Karpas-422 (cell line): Measurements from ENCODE around the gene UTF1. TPM values are rescaled to one million over a fixed set of nuclear protein-coding genes. Genes with fewer than 3 reads are reported as not detected.

Experiments used
- DNase-seq: peaks from one replicate; pipeline ENCODE4 v3.0.0-alpha.2; 2015
- H2AFZ ChIP-seq: fragments of 200-600 bp; sonication (generic); 2 replicates; pipeline ENCODE4 v1.6.1; 2014; ENCODE audit warnings: antibody characterized with exemption, low read length, mixed read lengths
- H3K27ac ChIP-seq: fragments of 200-600 bp; sonication (generic); 2 replicates; pipeline ENCODE4 v1.5.1; 2014; ENCODE audit warnings: mild to moderate bottlenecking, low read length, moderate library complexity
- H3K27me3 ChIP-seq: fragments of 200-600 bp; sonication (generic); 2 replicates; pipeline ENCODE4 v1.6.1; 2014; ENCODE audit warnings: low read length, mixed read lengths
- H3K36me3 ChIP-seq: fragments of 200-600 bp; sonication (generic); 2 replicates; pipeline ENCODE4 v1.6.1; 2014; ENCODE audit warnings: low read length, mixed read lengths; ENCODE audit not compliant: insufficient read depth
- H3K4me1 ChIP-seq: fragments of 200-600 bp; sonication (generic); 2 replicates; pipeline ENCODE4 v1.6.1; 2014; ENCODE audit warnings: mild to moderate bottlenecking, low read length, mixed read lengths
- H3K4me2 ChIP-seq: fragments of 200-600 bp; sonication (generic); 2 replicates; pipeline ENCODE4 v1.6.1; 2014; ENCODE audit warnings: low read length, low read depth, mild to moderate bottlenecking; ENCODE audit not compliant: poor library complexity, severe bottlenecking
- H3K4me3 ChIP-seq: fragments of 200-600 bp; sonication (generic); 2 replicates; pipeline ENCODE4 v1.5.1; 2014; ENCODE audit warnings: mild to moderate bottlenecking, antibody characterized with exemption, low read length, mixed read lengths
- H3K79me2 ChIP-seq: fragments of 200-600 bp; sonication (generic); 2 replicates; pipeline ENCODE4 v1.6.1; 2014; ENCODE audit warnings: mild to moderate bottlenecking, low read length, mixed read lengths
- H3K9ac ChIP-seq: fragments of 200-600 bp; sonication (generic); 2 replicates; pipeline ENCODE4 v1.6.0; 2014; ENCODE audit warnings: low read length
- H3K9me2 ChIP-seq: fragments of 200-600 bp; sonication (generic), shearing (Covaris generic); replicated peaks from 2 replicates; pipeline ENCODE4 v1.6.0; 2014; ENCODE audit warnings: mild to moderate bottlenecking, low read length, moderate library complexity; ENCODE audit not compliant: insufficient read depth
- H3K9me3 ChIP-seq: fragments of 300-700, 200-600 bp; sonication (generic); 2 replicates; pipeline ENCODE4 v1.6.1; 2014; ENCODE audit warnings: low read length, mixed read lengths
- H4K20me1 ChIP-seq: fragments of 200-600 bp; sonication (generic); 2 replicates; pipeline ENCODE4 v1.6.1; 2014; ENCODE audit warnings: mild to moderate bottlenecking, antibody characterized with exemption, low read length, low read depth; ENCODE audit not compliant: insufficient read depth
- total RNA-seq: library from RNA; depleted of rRNA; stranded (reverse); fragments of >200 nt; shearing (Covaris generic); gene quantifications from 2 replicates; pipeline ENCODE4 v1.2.3, GENCODE V29; 2014; ENCODE audit warnings: low replicate concordance

The UTF1 gene
- total RNA-seq, 1 experiment from 2014 or later = not detected

DNA sequence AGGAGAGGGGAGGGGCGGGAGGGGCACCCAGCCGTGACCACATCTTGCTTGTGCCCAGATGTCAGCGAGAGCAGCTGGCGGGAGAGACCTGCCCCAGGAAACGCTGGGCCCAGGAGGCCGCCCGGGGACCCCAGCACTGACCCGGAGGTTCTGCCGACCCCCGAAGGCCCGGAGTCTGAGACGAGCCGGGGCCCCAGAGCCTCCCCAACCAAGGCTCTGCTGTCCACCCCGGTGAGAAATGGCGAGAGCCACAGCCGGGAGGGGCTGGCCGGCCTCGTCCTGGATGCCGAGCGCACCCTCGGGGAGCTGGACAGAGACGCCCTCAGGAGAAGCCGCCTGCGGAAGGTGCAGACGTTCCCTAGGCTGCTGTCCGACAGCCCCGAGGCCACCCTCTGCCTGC is 44.1 kb upstream of the UTF1 start:
- Histone ChIP-seq H3K9ac (no peak overlapping the region), H3K4me3 (no peak overlapping the region), H3K9me3 (no peaks in the 10 kb centered on the region), H4K20me1 (no peaks in the 10 kb centered on the region), H3K4me2 (no peak overlapping the region), H3K4me1 (no peaks in the 10 kb centered on the region), H3K36me3 (no peaks in the 10 kb centered on the region), H3K27me3 (no peaks in the 10 kb centered on the region), H3K27ac (no peak overlapping the region), H3K9me2 (no peaks in the 10 kb centered on the region), H2AFZ (no peak overlapping the region), H3K79me2 (no peaks in the 10 kb centered on the region)
- no peak for DNase-seq

DNA sequence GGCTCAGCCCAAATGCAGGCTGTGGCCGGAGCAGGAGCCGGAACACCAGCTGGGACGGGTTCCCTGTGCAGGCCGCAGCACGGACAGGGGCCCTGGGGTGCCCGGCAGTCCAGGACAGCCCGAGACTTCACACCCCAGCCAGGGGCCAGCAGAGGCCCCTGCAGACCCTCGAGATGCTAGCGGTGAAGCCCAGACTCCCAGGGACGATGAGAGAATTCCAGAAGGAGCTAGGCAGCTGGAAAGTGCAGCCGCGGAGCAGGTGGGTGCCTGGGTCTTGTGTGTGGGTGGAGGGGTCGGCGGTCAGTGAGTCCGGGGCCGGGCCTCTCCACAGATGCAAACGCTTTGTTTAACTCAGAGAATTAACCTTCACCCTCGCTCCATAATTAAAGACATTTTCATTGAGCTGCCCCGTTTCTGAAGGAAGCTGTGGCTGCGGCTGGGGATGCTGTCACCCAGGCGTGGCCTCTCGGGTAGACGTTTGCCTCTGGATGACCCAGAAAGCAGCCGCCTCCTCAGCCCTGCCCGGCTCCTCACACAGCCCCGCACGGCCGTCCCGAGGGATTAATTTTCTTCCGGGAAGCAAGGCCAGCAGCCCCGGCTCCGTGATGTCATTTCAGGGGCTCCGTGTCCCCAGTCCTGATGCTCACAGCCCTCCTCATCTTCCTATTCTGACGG is 43.5 kb upstream of the UTF1 start:
- H3K27ac ChIP-seq = no peak overlapping the region
- no peaks in the 10 kb centered on the region for H3K4me1 ChIP-seq
- no peaks in the 10 kb centered on the region for H3K27me3 ChIP-seq
- H3K9ac ChIP-seq = no peak overlapping the region
- H3K9me2 ChIP-seq = no peaks in the 10 kb centered on the region
- no peak overlapping the region for H2AFZ ChIP-seq
- H3K4me3 ChIP-seq = no peak overlapping the region
- no peak overlapping the region for H3K4me2 ChIP-seq
- H3K79me2 ChIP-seq = no peaks in the 10 kb centered on the region
- H3K9me3 ChIP-seq = no peaks in the 10 kb centered on the region
- H4K20me1 ChIP-seq = no peaks in the 10 kb centered on the region
- H3K36me3 ChIP-seq = no peaks in the 10 kb centered on the region
- DNase-seq = no peak

DNA sequence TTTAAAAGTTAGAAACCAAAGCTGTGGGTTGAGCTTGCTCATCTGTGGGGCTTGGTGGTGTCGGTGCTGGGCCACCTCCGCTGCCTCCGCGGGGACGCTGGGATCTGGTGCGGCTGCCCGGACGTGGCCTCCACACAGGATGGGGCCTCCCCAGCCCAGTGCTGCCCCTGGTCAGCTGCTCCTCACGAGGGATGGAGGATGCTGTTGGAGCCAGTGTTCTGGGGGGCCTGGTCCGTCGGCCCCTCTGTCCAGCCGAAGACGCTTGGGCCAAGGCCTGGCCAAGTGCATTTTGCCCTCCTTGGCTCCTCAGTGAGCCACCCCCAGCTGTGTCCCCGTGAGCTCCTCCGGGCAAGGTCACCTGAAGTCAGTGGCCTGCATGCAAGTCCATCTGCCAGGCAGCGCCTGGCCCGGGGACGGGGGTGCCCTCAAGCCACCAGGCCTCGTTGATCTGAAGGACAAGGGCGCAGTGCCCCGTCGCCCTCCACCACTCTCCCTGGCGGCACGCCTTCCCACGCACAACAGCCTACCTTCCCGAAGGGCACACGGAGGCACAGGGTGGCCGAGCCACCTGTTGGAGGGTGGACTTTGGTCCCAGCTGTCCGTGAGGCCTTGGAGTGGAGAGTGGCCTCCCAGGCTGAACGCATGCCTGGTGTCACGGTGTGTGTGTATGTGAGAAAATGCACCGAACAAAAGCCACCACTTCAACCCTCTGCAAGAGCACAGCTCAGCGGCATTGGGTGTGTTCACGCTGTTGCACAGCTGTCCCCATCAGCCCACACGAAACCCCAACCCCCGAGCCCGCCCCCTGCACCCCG is 42.7 kb upstream of the UTF1 start:
- Histone ChIP-seq H4K20me1 (no peaks in the 10 kb centered on the region), H3K9me2 (no peaks in the 10 kb centered on the region), H3K27ac (no peak overlapping the region), H3K36me3 (no peaks in the 10 kb centered on the region), H3K9ac (no peak overlapping the region), H3K4me2 (no peak overlapping the region), H2AFZ (no peak overlapping the region), H3K4me3 (no peak overlapping the region), H3K9me3 (no peaks in the 10 kb centered on the region), H3K79me2 (no peaks in the 10 kb centered on the region), H3K27me3 (no peaks in the 10 kb centered on the region), H3K4me1 (no peaks in the 10 kb centered on the region)
- no peak for DNase-seq

DNA sequence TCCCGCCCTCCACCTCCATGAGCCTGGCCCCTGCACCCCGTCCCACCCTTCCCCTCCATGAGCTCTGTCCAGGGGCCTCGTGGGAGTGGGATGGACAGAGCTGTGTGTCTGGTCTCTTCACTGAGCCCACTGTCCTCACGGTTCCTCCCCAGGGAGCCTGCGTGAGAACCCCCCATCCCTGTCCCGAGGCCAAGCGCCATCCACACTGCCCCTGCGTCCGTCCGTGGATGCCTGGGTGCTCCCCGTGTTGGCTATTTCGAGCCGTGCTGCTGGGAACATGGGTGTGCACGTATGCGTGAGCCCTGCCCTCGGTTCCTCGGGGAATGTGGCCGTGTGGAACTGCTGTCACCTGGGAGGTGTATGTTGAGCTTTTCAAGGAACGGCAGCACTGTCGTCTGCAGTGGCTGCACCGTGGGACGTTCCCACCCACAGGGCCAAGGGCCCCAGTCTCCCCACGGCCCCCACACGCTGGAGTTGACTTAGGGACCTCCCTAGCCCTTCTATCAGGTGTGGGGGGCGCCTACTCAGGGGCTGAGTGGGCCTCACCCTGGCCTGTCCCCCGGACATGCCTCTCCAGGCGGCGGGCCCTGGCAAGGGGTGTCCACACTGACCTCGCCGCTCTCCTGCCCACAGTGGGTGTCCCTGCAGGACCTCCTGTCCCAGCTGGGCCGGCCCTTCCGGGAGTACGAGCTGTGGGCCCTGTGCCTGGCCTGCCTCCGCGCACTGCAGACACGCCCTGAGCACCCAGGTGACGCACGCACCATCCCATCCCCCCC is 41.9 kb upstream of the UTF1 start:
- no peaks in the 10 kb centered on the region for H4K20me1 ChIP-seq
- no peaks in the 10 kb centered on the region for H3K79me2 ChIP-seq
- H3K27me3 ChIP-seq = no peaks in the 10 kb centered on the region
- no peaks in the 10 kb centered on the region for H3K4me1 ChIP-seq
- H3K9ac ChIP-seq = no peak overlapping the region
- no peak overlapping the region for H3K4me2 ChIP-seq
- H3K27ac ChIP-seq = no peak overlapping the region
- no peaks in the 10 kb centered on the region for H3K36me3 ChIP-seq
- DNase-seq = no peak
- no peaks in the 10 kb centered on the region for H3K9me3 ChIP-seq
- no peak overlapping the region for H2AFZ ChIP-seq
- no peaks in the 10 kb centered on the region for H3K9me2 ChIP-seq
- no peak overlapping the region for H3K4me3 ChIP-seq

DNA sequence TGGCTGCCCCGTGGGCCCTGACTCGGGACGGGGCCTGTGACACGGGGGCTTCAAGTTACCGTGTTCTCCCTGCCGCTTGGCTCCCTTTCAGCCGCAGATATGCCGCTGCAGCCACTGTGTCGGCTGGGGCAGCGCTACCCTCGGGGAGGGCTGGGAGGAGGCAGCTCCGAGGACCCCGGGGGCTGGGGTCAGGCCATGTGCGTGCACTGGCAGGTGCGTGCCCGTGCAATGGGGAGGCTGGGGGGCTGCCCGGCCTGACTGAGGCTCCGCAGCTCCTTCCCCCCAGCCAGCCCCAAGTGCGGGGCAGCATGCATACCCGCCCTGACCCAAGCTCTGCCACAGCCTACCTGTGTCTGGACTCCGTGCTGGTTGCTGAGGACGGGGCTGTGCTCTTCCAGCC is 40.8 kb upstream of the UTF1 start:
- H3K9me3 ChIP-seq = no peaks in the 10 kb centered on the region
- H4K20me1 ChIP-seq = no peaks in the 10 kb centered on the region
- H3K4me1 ChIP-seq = no peaks in the 10 kb centered on the region
- no peaks in the 10 kb centered on the region for H3K79me2 ChIP-seq
- DNase-seq = no peak
- H3K4me2 ChIP-seq = no peak overlapping the region
- no peak overlapping the region for H3K27ac ChIP-seq
- H3K36me3 ChIP-seq = no peaks in the 10 kb centered on the region
- no peaks in the 10 kb centered on the region for H3K9me2 ChIP-seq
- no peak overlapping the region for H2AFZ ChIP-seq
- H3K9ac ChIP-seq = no peak overlapping the region
- H3K4me3 ChIP-seq = no peak overlapping the region
- H3K27me3 ChIP-seq = no peaks in the 10 kb centered on the region

DNA sequence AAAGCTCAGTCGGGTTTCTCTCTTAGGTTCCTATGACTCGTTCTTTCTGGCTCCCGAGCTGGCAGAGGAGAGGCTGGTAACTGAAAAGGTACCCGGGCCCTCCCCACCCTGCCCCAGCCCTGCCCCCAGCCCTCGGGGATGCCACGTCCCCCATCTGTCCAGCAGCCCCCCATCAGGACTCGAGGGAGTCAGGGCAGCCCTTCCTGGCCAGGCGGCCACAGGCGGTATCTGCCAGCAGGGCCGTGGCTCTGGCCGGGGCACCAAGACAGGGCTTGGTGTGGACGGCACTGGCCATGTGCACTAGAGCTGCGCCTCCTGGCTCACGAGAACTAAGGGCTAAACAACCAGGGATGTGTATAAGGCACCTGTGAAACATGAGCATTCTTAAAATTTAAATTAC is 40.3 kb upstream of the UTF1 start:
- Histone ChIP-seq H3K4me3 (no peak overlapping the region), H4K20me1 (no peaks in the 10 kb centered on the region), H3K9me3 (no peaks in the 10 kb centered on the region), H3K9ac (no peak overlapping the region), H3K36me3 (no peaks in the 10 kb centered on the region), H3K9me2 (no peaks in the 10 kb centered on the region), H3K4me2 (no peak overlapping the region), H3K79me2 (no peaks in the 10 kb centered on the region), H2AFZ (no peak overlapping the region), H3K4me1 (no peaks in the 10 kb centered on the region), H3K27ac (no peak overlapping the region), H3K27me3 (no peaks in the 10 kb centered on the region)
- no peak for DNase-seq

DNA sequence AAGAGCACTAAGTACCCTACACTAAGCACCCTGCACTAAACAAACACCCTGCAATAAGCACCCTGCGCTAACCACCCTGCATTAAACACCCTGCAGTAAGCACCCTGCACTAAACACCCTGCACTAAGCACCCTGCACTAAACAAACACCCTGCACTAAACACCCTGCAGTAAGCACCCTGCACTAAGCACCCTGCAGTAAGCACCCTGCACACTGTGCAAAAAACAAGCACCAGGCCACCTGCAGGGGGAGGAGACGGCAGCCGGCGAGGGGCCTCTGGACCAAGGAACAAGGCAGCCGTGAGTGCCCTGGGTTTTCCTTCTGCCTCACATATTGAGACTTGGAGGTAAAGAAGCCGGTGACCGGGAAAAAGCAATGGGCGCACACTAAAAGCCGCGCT is 39.8 kb upstream of the UTF1 start:
- H3K4me3 ChIP-seq = no peak overlapping the region
- H3K9me3 ChIP-seq = no peaks in the 10 kb centered on the region
- DNase-seq = no peak
- H3K4me2 ChIP-seq = no peak overlapping the region
- H3K9me2 ChIP-seq = no peaks in the 10 kb centered on the region
- H3K27ac ChIP-seq = no peak overlapping the region
- no peak overlapping the region for H3K9ac ChIP-seq
- no peaks in the 10 kb centered on the region for H4K20me1 ChIP-seq
- H3K4me1 ChIP-seq = no peaks in the 10 kb centered on the region
- no peaks in the 10 kb centered on the region for H3K79me2 ChIP-seq
- no peaks in the 10 kb centered on the region for H3K27me3 ChIP-seq
- H2AFZ ChIP-seq = no peak overlapping the region
- no peaks in the 10 kb centered on the region for H3K36me3 ChIP-seq

DNA sequence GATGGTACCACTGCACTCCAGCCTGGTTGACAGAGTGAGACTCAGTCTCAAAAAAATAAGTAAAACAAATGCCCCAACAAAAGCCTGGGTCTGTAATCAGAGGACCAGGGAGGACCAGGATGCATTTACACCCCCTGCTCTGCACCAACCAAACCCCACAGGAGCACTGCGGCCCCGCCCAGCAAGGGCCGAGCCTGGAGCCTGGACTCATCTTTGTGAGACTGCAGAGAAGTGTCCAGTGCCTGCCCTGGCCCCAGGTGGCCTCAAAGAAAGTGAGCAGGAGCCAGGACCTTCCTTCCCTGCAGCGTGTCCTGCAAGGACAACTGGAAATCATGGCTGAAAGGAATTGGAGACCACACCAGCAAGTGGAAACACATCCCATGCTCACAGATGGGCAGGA is 38.4 kb upstream of the UTF1 start:
- no peak overlapping the region for H3K4me2 ChIP-seq
- H3K9me3 ChIP-seq = no peaks in the 10 kb centered on the region
- H2AFZ ChIP-seq = no peak overlapping the region
- no peak for DNase-seq
- H3K27ac ChIP-seq = no peak overlapping the region
- no peak overlapping the region for H3K4me3 ChIP-seq
- no peaks in the 10 kb centered on the region for H3K4me1 ChIP-seq
- no peaks in the 10 kb centered on the region for H3K27me3 ChIP-seq
- H3K9me2 ChIP-seq = no peaks in the 10 kb centered on the region
- H4K20me1 ChIP-seq = no peaks in the 10 kb centered on the region
- no peaks in the 10 kb centered on the region for H3K36me3 ChIP-seq
- H3K79me2 ChIP-seq = no peaks in the 10 kb centered on the region
- no peak overlapping the region for H3K9ac ChIP-seq
